K562 (cell line): ENCODE results near the gene INPP4B. TPM values are rescaled to one million over a fixed set of nuclear protein-coding genes. Genes with fewer than 3 reads are reported as not detected.

Experiments
- ATAC-seq: fragments of 200-7000 bp; cut with Tn5 transposase; 3 replicates; pipeline ENCODE4 v1.9.1; 2020; ENCODE audit warnings: moderate library complexity
- BruUV-seq: library from RNA; stranded (reverse); fragments of 400-500 nt; replicated peaks from 2 replicates; lab custom pipeline; 2021; lab: Mats Ljungman, UMichigan
- CTCF ChIA-PET: fragments of 300-600 bp; formaldehyde crosslinking; extraction: SDS; loops from one replicate; lab custom pipeline; 2021; ENCODE audit warnings: low intra/inter-chr PET ratio; lab: Yijun Ruan, JAX
- POLR2A ChIA-PET: fragments of 300-600, 350-650 bp; sonication (Branson Sonifier 250); formaldehyde crosslinking; extraction: SDS; loops from one replicate; lab custom pipeline; 2021; ENCODE audit warnings: antibody characterized with exemption, inconsistent platforms; lab: Yijun Ruan, JAX
- DNase-seq, 4 experiments: peaks; one replicate each; pipeline versions ENCODE4 v3.0.0 to v3.0.0-alpha.2; 2011 to 2018; ENCODE audit warnings: low spot score in 3 of 4, mixed read lengths in 3 of 4; ENCODE audit errors: extremely low read depth in 1 of 4
- FAIRE-seq: peaks from 2 replicates; lab custom pipeline; 2011; peaks lifted over from hg19 to GRCh38; lab: Jason Lieb, UNC
- H2AFZ ChIP-seq: 2 replicates; pipeline ENCODE4 v1.6.0; 2011; ENCODE audit warnings: low read depth, low read length, control low read depth, inconsistent platforms
- H3K27ac ChIP-seq: fragments of 200-600 bp; 3 replicates; pipeline ENCODE4 v1.8.0; 2011; ENCODE audit warnings: low read depth, mild to moderate bottlenecking, control low read depth, inconsistent platforms, low read length, moderate library complexity, mixed read lengths; ENCODE audit errors: extremely low read depth
- H3K27me3 ChIP-seq, 2 experiments: fragments of 300-600 bp in 1 of 2; 2 replicates in 1 of 2; 3 replicates in 1 of 2; pipeline versions ENCODE4 v1.6.0 to v1.8.0; 2011; ENCODE audit warnings: inconsistent platforms in 2 of 2, low read length in 2 of 2, mild to moderate bottlenecking in 1 of 2, mixed read lengths in 1 of 2, moderate library complexity in 1 of 2; ENCODE audit not compliant: control insufficient read depth in 2 of 2, insufficient read depth in 2 of 2
- H3K36me3 ChIP-seq: fragments of 300-600 bp; 3 replicates; pipeline ENCODE4 v1.8.0; 2011; ENCODE audit warnings: mild to moderate bottlenecking, low read length, inconsistent platforms; ENCODE audit not compliant: control insufficient read depth, insufficient read depth
- H3K4me1 ChIP-seq, 2 experiments: fragments of 200-600 bp in 1 of 2; replicated peaks in 1 of 2; 2 replicates in 1 of 2; 3 replicates in 1 of 2; pipeline versions ENCODE4 v1.5.1 to v1.8.0; 2011; ENCODE audit warnings: inconsistent platforms in 2 of 2, low read length in 2 of 2, mild to moderate bottlenecking in 1 of 2, mixed read lengths in 1 of 2, moderate library complexity in 1 of 2; ENCODE audit not compliant: control insufficient read depth in 2 of 2, insufficient read depth in 2 of 2
- H3K4me2 ChIP-seq: 2 replicates; pipeline ENCODE4 v1.6.1; 2011; ENCODE audit warnings: low read length, control low read depth, inconsistent platforms, mixed read lengths; ENCODE audit not compliant: insufficient read depth
- H3K4me3 ChIP-seq: fragments of 200-600 bp; sonication (generic), shearing (Covaris generic); 2 replicates; pipeline ENCODE4 v1.5.1; 2016; ENCODE audit warnings: control low read depth, inconsistent platforms
- H3K79me2 ChIP-seq: fragments of 200-600 bp; 3 replicates; pipeline ENCODE4 v1.8.0; 2011; ENCODE audit warnings: low read length, inconsistent platforms; ENCODE audit not compliant: control insufficient read depth, insufficient read depth
- H3K9ac ChIP-seq, 2 experiments: 2 replicates each; pipeline versions ENCODE4 v1.6.0 to v1.6.1; 2011; ENCODE audit warnings: low read depth in 2 of 2, low read length in 2 of 2, control low read depth in 1 of 2, inconsistent platforms in 1 of 2, mild to moderate bottlenecking in 1 of 2, mixed read lengths in 1 of 2; ENCODE audit not compliant: insufficient read depth in 1 of 2
- H3K9me1 ChIP-seq: one replicate; pipeline ENCODE4 v1.6.0; 2011; ENCODE audit warnings: inconsistent platforms, mild to moderate bottlenecking, low read length, moderate library complexity; ENCODE audit not compliant: control insufficient read depth, insufficient read depth
- H3K9me3 ChIP-seq: replicated peaks from 2 replicates; pipeline ENCODE4 v1.5.1; 2011; ENCODE audit warnings: low read depth, low read length, inconsistent platforms; ENCODE audit not compliant: control insufficient read depth, insufficient read depth
- H4K20me1 ChIP-seq: replicated peaks from 2 replicates; pipeline ENCODE4 v1.6.1; 2011; ENCODE audit warnings: low read length, inconsistent platforms, mixed read lengths; ENCODE audit not compliant: control insufficient read depth, insufficient read depth
- FOS ChIP-seq: IDR thresholded peaks from 3 replicates; pipeline ENCODE4 v1.6.1; 2011; ENCODE audit not compliant: insufficient read length; ENCODE audit errors: extremely low read depth
- HNRNPLL ChIP-seq: fragments of 200-400 bp; formaldehyde crosslinking; IDR thresholded peaks from 2 replicates; pipeline ENCODE4 v1.6.1; 2017; ENCODE audit warnings: low read length, low read depth, mild to moderate bottlenecking; ENCODE audit not compliant: poor library complexity, severe bottlenecking
- KLF6 ChIP-seq: fragments of 250-450 bp; sonication (Bioruptor Pico); IDR thresholded peaks from 2 replicates; pipeline ENCODE4 v1.4.0; 2020; ENCODE audit warnings: mild to moderate bottlenecking, moderate library complexity, borderline replicate concordance
- PTBP1 ChIP-seq: fragments of 200-400 bp; formaldehyde crosslinking; IDR thresholded peaks from 2 replicates; pipeline ENCODE4 v1.6.1; 2017; ENCODE audit warnings: low read depth, low read length
- RBM39 ChIP-seq: fragments of 200-400 bp; formaldehyde crosslinking; optimal IDR thresholded peaks from 2 replicates; pipeline ENCODE3; 2018; ENCODE audit warnings: low read depth, low read length
- SMAD3 ChIP-seq: fragments of 450-650 bp; formaldehyde crosslinking; conservative IDR thresholded peaks from 2 replicates; pipeline ENCODE4 v1.4.0; 2020; ENCODE audit warnings: mild to moderate bottlenecking
- ZNF24 ChIP-seq: fragments of 450-650 bp; IDR thresholded peaks from 2 replicates; pipeline ENCODE4 v1.6.1; 2016
- ZNF57 ChIP-seq: fragments of 450-650 bp; formaldehyde crosslinking; IDR thresholded peaks from 2 replicates; pipeline ENCODE4 v1.4.0; 2020; ENCODE audit warnings: mild to moderate bottlenecking, moderate library complexity
- ZNF586 ChIP-seq: fragments of 450-650 bp; formaldehyde crosslinking; conservative IDR thresholded peaks from 2 replicates; pipeline ENCODE4 v1.4.0; 2020; ENCODE audit warnings: mild to moderate bottlenecking, moderate library complexity
- WGBS: fragments of 100-300 bp; shearing (Covaris generic); methylation state at CpG from one replicate; pipeline ENCODE4 v1.1.6; 2016; ENCODE audit warnings: low coverage, mixed read lengths; ENCODE audit not compliant: insufficient coverage; ENCODE audit errors: missing lambda C conversion rate; 5-methylcytosine and 5-hydroxymethylcytosine counted together
- in situ Hi-C: fragments of 300-500 bp; cut with MboI; formaldehyde crosslinking; loops from 4 replicates; pipeline ENCODE4 v1.15.0; 2018; ENCODE audit warnings: inconsistent platforms, mixed read lengths
- intact Hi-C: fragments of 100-400 bp; cut with micrococcal nuclease; formaldehyde crosslinking; loops from 2 replicates; pipeline ENCODE4 v1.14.2; 2022
- polyA plus RNA-seq, 8 experiments: library from polyadenylated mRNA; depleted of rRNA in 4 of 8; stranded (reverse) in 5 of 8; unstranded in 3 of 8; fragments of >200 nt; fragmentation: Nextera tagmentation in 2 of 8; fragmentation: Illumina TruSeq in 1 of 8; extraction: Ambion mirVana in 2 of 8; extraction: Trizol in 1 of 8; gene quantifications; 2 replicates each; pipeline versions ENCODE4 v1.2.1 to v1.2.3, GENCODE V29; 2011 to 2014; ENCODE audit warnings: inconsistent platforms in 1 of 8, missing spikeins in 1 of 8
- total RNA-seq, 7 experiments: library from RNA; depleted of rRNA in 6 of 7; stranded (reverse); fragments of >200 nt in 6 of 7; fragmentation: Illumina TruSeq in 2 of 7; extraction: Trizol in 2 of 7; gene quantifications; 2 replicates each; pipeline versions ENCODE4 v1.2.1 to v1.2.3, GENCODE V29; 2011 to 2021; ENCODE audit warnings: low replicate concordance in 1 of 7
- TF ChIP-seq, protein P1 (sequence below): fragments of 250-450 bp; sonication (Bioruptor Pico); IDR thresholded peaks from 2 replicates; pipeline ENCODE4 v1.8.0; 2021; ENCODE audit warnings: moderate library complexity, mild to moderate bottlenecking, inconsistent platforms

INPP4B gene
- total and polyA plus RNA-seq, 9 of the 15 experiments (the other 6 are each of a cell fraction or from before 2014, with no cell fraction given): 0.04 to 0.11 TPM; not detected in 7

DNA sequence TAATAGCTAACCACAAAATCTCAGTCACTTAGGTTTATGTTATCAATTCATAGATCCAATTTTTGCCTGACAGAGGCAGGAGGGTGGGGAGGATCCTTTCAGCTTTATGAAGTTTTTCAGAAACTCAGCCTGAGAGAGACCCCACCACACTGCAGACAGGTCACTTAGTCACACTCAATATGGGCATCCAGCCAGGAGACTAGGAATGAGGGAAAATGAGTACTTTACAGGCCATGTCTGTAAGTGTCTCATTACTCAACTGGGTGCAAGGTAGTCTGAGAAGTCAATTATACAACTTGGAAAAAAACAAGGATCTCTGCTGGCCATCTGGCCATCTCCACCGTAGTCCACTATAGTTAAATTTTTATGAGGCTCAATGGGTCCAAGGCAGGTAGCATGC is 365.9 kb downstream of the INPP4B start:
- in situ Hi-C loops (no loop called here), intact Hi-C loops (no loop called here)
- ATAC-seq (no peak), FAIRE-seq (no peak), DNase-seq (no peak)
- CTCF ChIA-PET: no interaction called here
- Histone ChIP-seq H3K4me3 (no peak overlapping the region), H3K4me2 (no peak overlapping the region), H3K27me3 (no peaks in the 10 kb centered on the region), H3K79me2 (no peaks in the 10 kb centered on the region), H3K27ac (no peak overlapping the region), H3K36me3 (no peaks in the 10 kb centered on the region), H3K9me1 (no peaks in the 10 kb centered on the region), H3K4me1 (no peaks in the 10 kb centered on the region), H2AFZ (no peak overlapping the region), H3K9ac (no peak overlapping the region), H4K20me1 (no peaks in the 10 kb centered on the region), H3K9me3 (no peaks in the 10 kb centered on the region)
- no TSS peak for BruUV-seq
- POLR2A ChIA-PET: no interaction called here
- TF ChIP-seq ZNF57 (CRISPR knock-in tag): no peak
- TF ChIP-seq SMAD3 (CRISPR knock-in tag): no peak
- TF ChIP-seq ZNF24: no peak
- no peak for TF ChIP-seq FOS
- no peak for TF ChIP-seq KLF6 (CRISPR knock-in tag)
- TF ChIP-seq, protein P1, sequence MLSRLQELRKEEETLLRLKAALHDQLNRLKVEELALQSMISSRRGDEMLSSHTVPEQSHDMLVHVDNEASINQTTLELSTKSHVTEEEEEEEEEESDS (CRISPR knock-in tag): no peak
- TF ChIP-seq PTBP1: no peak
- no peak for TF ChIP-seq ZNF586 (CRISPR knock-in tag)
- no peak for TF ChIP-seq RBM39
- TF ChIP-seq HNRNPLL: no peak
- WGBS: 0% methylated on average over 1 of the region's 1 CpG
